AML-193 (cell line): ENCODE measurements around the gene PPP1CB.

Experiments used
- DNase-seq, 2 experiments: peaks; one replicate each; lab custom pipeline; 2025; lab: John Stamatoyannopoulos, UW

The PPP1CB gene

DNA sequence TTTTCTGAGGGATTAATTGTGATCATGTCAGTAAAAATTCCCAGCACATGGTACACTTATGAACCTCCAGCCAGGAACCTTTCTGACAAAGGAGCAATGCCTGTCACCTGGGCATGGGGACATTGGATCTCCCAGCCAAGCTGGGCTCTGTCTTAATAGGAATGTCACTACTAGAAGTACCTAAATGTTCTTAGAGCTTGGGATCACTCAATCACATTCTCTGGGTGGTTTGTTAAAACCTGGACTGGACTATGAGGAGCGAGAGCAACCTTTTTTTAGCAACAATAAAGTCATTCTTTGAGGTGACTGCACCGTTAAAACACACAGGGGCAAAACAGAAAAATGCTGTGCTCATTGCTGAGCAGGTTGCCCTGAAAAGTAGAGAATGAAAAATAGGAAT is 6.4 kb upstream of the PPP1CB start:
- no peak for DNase-seq

DNA sequence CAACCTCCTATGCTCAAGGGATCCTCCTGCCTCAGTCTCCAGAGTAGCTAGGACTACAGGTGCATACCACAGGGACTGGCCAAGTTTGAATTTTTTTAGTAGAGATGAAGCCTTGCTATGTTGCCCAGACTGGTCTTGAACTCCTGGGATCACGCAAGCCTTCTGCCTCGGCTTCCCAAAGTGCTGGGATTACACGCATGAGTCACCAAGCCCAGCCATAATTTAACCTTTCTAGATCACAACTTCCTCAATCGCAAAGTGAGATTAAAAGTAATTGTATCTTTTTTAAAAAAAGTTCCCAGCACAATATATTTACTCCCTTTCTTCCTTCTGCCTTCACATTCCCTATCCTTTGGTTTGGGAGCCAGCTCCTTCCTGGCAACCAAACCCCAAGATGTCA is 5.8 kb upstream of the PPP1CB start:
- no peak for DNase-seq

DNA sequence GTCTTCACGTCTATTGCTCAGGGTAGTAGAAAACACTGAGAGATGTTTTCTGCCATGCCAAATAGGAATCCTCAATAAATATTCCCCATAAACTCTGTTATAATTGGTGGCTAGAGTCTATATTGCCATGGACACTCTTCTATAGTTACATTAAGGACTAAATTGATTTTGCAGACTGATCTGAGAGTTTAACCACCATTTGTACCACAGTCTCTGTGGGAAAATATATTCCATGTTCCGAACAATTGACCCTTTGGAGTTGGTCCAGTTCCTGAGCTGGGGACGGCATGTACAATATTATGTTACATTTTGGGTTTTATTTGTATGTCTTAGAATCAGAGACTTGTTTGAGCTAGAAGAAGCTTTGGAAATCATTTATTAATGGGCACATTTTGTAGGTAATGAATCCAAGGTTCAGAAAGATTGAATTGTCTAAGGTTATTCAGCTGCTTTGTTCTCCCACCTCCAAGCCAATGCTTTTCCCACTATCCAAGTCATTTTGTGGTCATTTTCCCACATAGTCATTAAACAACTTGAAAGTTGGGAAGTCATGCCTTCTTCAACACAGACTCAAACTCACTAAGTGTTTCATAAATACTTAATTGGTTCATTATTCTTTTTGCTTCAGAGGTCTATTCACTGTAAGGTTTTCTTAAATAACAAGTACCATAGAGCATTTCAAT is 5.1 kb upstream of the PPP1CB start:
- DNase-seq: no peak

DNA sequence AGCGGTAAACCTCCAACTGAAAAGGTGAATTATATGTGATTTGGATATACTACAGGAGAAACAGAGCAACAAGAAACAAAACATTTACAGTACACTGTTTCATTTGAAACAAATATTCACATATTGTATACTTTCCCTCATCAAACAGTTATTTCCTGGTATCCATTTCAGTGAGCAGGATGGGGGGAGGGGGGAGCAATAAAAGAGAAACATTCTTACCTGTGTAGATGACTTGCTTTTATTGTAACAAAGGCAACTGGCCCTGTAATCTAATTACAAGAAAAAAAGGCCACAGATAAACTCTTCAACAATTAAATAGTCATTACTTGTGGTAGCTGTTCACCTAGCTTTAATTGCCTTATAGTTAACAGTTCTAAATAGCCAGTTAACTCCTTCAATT is 3.9 kb upstream of the PPP1CB start:
- DNase-seq: no peak

DNA sequence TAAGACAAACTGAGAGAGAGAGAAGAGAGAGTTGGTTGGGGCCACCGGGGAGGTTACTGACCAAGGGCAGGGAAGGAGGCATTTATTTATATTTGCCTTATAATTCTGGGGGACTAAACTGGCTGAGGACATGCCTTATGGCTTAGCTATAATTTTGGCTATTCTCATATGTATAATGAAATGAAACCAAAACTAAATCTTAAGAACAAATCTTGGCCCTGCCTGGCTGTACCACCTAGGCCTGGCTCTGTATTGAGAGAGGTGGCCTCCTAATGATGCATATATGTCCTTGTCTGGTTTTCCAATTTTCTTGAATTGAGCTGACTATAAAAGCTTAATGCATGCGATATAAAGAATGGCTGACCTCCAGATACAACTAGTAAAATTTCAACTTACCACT is 3.5 kb upstream of the PPP1CB start:
- no peak for DNase-seq

DNA sequence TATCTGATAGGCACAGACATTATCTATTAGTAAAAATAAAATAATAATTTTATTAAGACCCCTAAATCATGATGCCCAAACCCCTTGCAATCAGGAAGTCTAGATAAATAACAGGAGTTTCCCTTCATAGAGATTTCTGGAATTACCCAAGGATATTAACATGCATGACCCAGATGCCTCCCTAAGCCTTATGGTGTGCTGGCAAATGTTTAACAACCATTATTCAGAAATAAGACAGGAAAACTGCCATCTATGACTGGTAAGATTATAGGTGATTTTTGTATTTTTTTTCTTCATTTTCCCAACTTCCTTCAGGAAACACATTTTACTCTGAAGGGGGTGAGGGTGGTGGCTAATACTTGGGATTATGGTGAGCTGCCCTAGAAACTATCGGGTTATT is 2.7 kb upstream of the PPP1CB start:
- no peak for DNase-seq

DNA sequence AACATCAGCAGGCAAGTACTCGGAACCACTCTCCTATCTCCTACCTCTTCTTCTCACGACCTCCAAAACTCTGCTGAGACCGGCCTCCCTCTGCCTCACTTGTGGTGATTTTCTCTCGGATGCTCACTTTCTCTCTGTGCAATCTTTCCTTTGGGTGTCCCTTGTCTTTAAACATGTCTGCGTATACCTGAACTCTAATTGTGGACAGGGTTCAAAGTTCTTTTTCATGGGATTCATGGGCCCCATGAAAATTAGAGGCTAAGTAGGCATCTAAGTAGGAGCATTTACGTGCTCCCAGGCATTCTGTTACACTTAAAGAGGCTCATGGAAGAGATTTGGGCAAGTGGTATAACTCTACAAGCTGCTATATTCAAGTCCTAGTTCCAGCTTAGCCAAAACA is 2.1 kb upstream of the PPP1CB start:
- no peak for DNase-seq

DNA sequence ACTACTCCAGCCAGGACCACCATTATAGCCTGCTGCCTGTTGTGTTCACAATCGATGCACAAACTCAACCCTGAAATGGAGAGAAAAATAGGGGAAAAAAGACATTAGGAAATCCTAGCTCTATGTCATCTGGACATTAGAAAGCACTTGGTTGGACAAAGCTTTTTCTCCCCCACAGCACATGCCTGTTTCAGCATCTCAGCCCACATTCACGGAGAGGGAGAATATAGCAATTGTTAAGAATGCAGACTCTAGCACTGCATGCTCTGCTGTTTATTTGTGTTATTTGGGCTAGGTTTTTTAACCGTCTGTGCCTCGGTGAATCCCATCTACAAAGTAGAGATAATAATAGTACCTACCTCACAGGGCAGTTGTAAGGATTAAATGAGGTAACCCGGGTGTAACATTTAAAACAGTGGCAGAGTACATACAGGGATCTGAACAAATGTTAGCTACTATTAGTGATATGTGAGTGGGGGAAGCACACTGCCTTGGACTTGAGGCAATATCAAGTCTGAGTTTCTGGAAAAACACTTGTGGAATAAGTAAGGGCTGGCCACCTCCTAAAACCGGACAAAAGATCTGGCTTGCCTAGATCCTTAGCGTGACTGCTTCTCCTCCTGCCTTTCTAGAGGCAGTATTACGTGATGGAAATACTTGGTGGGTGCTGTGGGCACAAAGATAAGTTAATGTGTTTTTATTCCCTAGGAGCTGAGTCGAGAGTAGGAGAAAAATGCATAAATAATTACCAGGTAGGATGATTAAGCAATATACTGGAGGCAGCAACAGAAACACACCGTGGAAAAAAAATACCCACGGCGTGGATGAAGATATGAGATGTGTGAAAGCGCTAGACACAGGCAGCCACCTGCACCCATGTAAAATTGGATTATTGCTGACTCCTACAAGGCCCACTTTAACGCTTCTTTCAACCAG is 1.0 kb upstream of the PPP1CB start:
- peak; percentile 4 to 24 for DNase-seq

DNA sequence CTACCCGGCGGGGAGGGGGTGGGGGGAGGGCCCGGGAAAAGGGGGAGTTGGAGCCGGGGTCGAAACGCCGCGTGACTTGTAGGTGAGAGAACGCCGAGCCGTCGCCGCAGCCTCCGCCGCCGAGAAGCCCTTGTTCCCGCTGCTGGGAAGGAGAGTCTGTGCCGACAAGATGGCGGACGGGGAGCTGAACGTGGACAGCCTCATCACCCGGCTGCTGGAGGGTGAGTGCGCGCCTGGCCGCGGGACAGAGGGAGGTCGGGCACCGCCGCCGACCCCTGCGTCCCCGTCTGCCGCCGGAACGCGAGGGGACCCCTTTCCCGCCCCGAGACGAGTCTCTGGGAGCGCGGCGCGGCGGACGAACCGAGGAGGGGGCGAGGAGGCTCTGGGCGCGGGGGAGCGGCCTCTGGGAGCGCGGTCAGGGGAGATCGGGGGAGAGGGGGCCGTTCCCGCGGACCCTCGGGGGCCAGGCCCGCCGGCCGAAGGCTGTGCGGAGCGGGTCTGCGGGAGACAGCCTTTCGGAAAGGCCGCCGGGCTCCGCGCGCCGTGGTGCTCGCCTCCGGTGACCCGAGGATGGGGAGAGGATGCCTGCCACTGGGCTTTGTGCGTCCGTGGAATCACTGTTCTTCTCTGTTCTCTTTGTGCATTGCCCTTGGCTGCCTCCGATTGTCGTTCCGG is 463 bp downstream of the PPP1CB start:
- peak; percentile 72 to 74 for DNase-seq

DNA sequence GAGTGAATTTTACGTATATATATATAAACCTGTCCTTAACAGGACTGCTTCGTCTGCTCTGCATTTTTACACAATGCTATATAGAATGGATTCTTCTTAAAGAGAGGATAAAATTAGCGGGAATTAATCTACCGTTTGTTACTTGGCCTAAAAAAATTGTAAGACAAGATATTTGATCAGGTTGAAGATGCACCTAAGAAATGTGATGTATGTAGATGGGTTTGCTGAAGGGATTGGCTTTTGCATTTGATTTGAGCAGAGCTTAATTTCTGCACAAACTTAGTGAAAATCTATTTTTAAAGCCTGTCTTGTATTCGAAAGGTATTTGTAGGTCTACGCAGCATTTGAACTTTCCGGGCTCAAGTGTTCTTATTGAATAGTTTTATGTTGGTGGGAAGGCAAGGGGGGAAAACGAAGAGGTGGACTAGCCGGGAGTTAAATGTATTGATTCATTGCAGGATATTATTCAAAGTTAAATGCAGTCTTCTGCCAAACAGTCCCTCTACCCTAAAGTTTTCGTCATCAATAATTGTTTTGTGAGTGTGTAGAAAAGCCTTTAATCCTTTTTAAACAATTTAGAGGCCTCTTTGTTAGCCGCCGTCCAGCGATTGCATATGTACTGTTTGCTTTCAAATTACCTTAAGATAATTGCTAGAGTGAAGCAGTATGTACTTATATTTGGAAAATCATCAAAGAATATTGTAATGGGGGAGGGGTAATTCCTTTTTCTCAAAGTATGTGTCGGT is 1.2 kb downstream of the PPP1CB start:
- DNase-seq: no peak

DNA sequence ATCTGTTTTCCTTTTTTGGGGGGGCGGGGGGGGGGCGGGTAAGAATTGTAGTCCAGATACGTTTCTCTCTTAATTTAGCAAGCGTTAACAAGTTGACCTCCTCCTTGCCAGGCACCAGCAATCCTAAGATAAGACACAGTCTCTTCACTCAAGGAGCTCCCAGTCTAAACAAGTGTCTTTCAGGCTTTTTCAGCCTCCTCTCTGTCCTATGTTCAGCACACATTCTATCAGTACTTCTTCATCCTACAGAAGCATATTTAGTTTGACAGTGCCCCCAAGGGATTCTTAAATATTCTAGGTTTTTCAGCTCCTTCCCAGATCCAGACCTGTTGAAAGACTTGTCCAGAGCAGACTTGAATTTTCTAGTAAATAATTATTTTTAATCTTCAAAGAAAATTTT is 2.7 kb downstream of the PPP1CB start:
- DNase-seq: peak; percentile 8 to 16

DNA sequence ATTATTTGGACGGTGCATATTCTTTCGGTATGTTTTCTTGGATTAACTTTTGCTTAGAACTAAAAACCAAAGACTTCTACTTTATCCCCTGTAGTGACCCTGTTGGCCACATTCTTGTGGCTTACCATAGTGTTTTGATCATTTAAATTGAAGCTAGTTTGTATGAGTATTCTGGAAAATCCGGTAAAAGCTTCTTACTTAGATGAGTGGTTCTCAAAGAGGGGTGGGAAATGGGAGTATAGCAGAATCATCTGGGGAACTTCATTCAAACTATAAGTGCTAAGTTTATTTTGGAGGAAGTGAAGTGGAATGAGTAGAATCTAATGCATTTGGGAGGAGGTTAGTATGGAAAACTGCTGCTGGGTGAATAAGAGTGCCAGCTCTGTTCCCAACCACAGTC is 3.8 kb downstream of the PPP1CB start:
- DNase-seq: no peak

DNA sequence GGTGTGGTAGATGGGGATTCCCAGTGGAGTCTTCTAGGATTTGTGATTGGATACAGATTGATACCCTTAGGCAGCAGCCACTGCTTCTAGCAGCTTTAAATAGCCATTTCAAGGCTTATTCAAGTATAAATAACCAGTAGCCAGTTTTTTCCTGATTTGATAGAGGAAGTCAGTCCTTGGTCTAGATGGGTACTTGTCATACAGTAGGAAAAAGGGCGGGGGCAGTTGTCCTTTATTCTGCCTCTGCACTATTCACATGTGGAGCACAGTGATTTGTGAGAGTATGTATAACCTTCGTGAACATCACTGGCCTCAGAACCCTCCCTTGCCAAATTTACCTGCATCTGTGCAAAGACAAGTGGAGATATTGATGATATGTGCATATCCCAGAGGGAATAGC is 6.8 kb downstream of the PPP1CB start:
- DNase-seq: no peak

DNA sequence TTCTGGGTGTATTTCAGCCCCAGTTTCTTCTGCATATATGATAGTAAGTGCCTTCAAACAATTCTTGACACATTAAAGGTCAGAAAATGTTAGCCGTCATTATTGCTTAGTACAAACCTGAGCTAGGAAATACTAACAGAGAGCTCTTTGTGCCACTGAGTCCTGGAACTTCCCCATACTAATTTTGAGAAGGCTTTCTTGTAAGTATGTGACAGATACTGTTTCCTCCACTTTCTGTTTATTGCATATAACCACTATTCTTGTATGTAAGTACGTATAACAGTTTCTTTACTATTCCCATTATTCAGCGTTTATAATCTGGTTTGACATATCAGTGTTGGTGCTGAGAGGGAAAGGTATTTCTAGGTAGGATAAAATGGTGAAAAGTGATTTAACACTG is 9.8 kb downstream of the PPP1CB start:
- no peak for DNase-seq

DNA sequence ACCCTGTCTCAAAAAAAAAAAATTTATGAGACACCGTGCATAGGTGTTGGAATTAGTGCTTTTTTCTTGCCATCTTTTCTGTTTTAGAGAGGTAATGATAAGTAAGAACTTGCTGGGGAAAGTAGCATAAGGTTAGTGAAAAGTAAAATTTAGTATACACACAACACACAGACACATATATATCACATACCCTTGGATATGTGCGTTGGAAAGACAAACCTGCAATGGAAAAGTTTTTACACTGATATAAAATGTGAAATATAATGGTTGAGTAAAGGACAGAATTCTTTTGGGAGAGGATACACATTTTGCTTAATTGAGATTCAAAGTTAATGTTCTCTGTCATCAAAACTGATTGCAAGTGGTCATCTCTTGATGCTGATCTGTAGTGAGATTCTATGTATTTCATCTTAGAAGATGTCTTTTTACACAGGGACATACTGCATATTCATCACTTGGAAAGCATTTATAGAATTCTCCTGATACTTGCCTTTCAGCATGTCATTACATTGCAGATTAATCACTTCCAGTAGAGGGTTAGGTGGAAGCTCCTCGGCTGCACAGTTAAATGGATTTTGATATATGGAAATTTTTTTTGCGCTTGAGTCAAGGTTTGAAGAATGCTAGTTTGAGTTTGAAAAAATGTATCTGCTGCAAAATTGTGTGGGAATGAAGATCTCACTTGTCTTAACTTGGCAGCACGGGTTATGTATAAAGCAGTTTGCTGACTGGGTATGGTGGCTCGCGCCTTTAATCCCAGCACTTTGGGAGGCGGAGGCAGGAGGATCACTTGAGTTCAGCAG is 13.5 kb downstream of the PPP1CB start:
- no peak for DNase-seq

DNA sequence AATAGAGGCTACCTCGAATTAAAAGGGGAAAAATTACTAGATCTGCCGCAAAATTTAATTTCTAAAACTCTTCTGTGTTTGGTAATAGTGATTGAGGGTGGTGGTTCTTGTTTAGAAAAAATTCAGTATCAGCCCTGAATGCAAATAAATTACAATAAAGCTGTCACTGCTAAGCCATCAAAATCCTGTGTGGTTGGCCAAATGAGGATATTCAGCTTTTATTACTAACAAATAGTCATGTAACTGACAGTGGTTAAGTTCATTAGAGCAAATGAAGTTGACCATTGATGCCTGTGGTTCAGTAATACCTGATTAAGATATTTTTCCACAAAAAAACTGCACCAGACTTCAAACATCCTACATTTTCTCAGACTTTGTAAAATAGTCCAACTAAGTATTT is 14.4 kb downstream of the PPP1CB start:
- DNase-seq: no peak

DNA sequence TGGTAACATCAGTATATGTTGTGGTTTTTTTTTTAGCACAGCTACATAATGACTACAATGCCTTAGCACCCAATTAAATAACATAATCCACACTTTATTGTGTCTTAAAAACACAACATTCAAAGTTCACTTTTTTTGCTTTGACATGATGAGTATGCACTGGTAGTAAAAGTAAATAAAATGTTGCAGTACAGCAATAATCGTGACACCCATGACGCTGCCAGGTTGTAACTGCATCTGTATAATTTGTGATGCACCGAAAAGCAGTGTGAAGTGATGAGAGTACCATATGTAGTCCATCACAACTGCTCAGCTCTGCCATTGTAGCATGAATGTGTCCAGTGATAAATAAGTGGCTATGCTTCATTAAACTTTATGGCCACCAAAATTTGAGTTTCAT is 15.7 kb downstream of the PPP1CB start:
- DNase-seq: no peak

DNA sequence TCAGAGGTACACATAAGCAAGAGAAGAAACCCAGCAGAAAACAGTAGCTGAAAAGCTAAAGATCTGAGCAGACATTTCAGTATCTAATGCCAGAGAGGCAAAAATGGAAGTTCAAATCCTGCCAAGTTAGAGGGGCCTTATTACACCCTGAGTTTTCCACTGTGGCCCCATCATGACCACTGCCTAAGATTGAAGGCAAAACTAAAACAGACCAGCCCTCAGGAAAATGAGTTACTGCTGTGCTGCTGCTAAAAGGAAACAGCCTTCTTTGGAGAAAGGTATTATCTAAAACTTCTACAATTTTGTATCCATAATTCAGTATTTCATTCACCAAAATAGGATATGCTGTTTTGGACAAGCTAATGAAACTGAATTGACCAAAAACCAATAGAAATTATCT is 16.8 kb downstream of the PPP1CB start:
- DNase-seq: no peak

DNA sequence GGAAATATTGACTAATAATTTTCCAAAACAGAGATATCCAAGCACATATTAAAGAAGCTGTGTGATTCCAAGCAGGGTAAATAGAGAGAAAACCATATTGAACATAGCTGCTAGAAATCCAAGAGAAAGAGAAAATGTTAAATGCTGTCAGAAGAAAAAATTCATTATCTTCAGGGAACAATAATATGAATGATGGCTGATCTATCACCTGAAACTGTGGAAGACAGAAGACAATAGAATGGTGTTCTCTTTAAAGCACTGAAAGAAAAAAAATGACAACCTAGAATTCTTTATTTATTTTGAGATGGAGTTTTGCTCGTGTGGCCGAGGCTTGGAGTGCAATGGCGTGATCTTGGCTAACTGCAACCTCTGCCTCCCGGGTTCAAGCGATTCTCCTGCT is 17.3 kb downstream of the PPP1CB start:
- no peak for DNase-seq

DNA sequence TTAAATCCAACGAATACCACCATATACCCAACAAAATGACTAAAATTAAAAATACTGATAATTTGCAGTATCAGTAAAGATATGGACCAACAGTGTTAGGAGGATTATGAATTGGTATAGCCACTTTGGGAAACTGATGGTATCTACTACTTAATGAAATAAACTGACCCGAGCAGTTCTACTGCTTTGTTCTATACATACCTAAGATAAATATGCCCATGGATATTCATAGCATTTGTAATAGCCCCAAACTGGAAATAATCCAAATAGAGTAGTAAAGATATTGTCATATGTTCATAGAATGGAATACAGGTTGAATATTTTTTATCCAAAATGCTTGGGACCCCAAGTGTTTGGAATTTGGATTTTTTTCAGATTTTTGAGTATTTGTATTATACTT is 20.7 kb downstream of the PPP1CB start:
- no peak for DNase-seq

DNA sequence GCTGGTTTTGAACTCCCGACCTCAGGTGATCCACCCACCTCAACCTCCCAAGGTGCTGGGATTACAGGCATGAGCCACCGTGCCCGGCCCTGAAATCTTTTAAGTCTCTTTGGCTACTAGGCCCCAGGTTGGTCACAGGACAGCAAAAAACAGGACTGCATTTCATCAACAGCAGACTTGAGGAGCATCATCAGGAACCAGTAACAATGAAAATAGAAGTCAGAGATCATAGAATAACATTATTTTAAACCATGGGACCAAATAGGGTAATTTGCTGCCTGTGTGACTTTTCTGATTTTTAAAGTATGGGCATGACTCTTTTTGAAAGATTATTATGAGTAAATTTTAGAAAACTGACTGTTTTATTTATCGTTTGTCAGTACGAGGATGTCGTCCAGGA is 24.8 kb downstream of the PPP1CB start:
- no peak for DNase-seq
